ENCODE data around the gene CKS2. TPM values are rescaled to one million over a fixed set of nuclear protein-coding genes. Genes with fewer than 3 reads are reported as not detected.

CKS2 gene
- total and polyA plus RNA-seq, 11 donors, result 2.2 to 37.9 (median 7.4) TPM

GRCh38 chr9:89315482-89315881 lies 4.5 kb downstream of the CKS2 start:
- Histone ChIP-seq H3K27ac (no peak overlapping the region), H3K9me3 (no peaks in the 10 kb centered on the region), H3K4me1 (peaks cover 5 to 63% (median 29%) of the 10 kb centered on the region in 12 donors), H3K36me3 (peaks cover 0 to 28% (median 0%) of the 10 kb centered on the region in 9 donors), H3K27me3 (no peaks in the 10 kb centered on the region), H3K4me3 (no peak overlapping the region)
- DNase-seq (no peak), ATAC-seq (no peak)
- TF ChIP-seq POLR2A (IDR thresholded peaks at IDR 0.05), result no peak
- intact Hi-C loops (cut with DNase I), result loop anchor here in 1 of 10 donors (10.0 kb wide), 1 partner anchor 131 kb away; no protein-coding TSS in a partner anchor

- peaks cover 5 to 70% (median 31%) of the 10 kb centered on the region in 12 donors for H3K4me1 ChIP-seq
- H3K27me3 ChIP-seq, result no peaks in the 10 kb centered on the region
- intact Hi-C loops (cut with DNase I), result loop anchor here in 1 of 10 donors (10.0 kb wide), 1 partner anchor 132 kb away; no protein-coding TSS in a partner anchor
- peak overlapping the region in 2 of 12 donors; percentile 69 to 79 for H3K4me3 ChIP-seq
- peaks cover 0 to 45% (median 9%) of the 10 kb centered on the region in 9 donors for H3K36me3 ChIP-seq
- H3K9me3 ChIP-seq, result no peaks in the 10 kb centered on the region
- 89 to 91% (median 90%) methylated on average over 4 of the region's 4 CpGs for WGBS, 4 donors
- no peak for TF ChIP-seq CTCF (IDR thresholded peaks at IDR 0.05)
- TF ChIP-seq POLR2A (IDR thresholded peaks at IDR 0.05), result no peak
- DNase-seq, result no peak
- peak overlapping the region in 5 of 12 donors; percentile 98 to 99 (median 98) for H3K27ac ChIP-seq
- ATAC-seq, result no peak
Observed at GRCh38 chr9:89317282-89317681, 6.3 kb downstream of the CKS2 start.

DNA sequence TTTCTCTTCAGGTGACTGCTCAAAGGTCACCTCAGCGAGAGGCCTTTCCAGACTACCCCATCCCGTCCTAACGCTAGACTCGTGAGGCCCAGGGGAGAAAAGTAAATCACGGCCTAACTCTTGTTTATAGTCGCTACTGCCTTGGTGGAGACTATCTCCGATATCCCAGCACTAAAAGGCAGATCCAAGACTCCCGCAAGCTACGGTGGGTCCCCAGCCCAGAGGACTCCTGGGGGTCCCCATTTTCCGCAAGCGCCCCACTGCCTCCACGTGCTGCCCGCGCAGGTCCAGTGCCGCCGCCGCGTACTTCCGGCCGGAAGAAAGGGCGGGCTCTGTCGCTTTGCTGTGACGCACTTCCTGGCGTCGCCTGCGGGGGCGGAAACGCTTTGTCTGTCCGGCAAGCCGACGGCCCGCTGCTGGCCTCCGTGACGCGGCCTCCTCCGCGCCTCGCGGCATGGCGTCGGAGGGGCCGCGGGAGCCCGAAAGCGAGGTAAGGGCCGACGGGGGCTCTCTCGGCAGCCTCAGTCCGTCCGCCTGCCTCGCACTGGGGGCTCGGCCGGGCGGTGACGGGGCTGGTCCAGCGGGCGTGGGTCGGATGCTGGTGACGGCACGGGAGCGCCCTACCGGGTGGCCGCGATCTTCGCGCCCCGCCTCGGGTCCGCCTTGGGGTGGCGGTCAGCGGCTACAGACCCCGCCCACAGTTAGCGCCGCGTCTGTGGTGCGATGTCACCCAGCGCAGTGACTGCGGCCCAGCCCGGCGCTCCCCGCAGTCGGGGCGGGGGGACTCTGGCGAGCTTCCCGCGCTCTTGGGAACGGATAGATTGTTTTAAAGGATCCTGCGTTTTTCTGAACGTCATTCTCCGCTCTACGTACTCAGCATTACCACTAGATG lies 7.4 kb downstream of the CKS2 start, which contains the start of gene SECISBP2:
Gene SECISBP2 (plus strand): TSS at position 378 of the 892 bp plus-strand sequence. CDS start 77 bp downstream, at position 455.
- TF ChIP-seq POLR2A (IDR thresholded peaks at IDR 0.05) (peak; percentile 64 to 93), CTCF (IDR thresholded peaks at IDR 0.05) (peak in 10 of 12 donors; percentile 68 to 95 (median 80))
- DNase-seq (peak; percentile 96 to 98 (median 98)), ATAC-seq (peak; percentile 98 to 99 (median 99))
- Histone ChIP-seq H3K27ac (peak within 1 kb of the TSS; percentile 94 to 100 (median 99)), H3K9me3 (no peaks in the 10 kb centered on the region), H3K36me3 (peaks cover 0 to 53% (median 9%) of the 10 kb centered on the region in 9 donors), H3K4me1 (peaks cover 5 to 70% (median 36%) of the 10 kb centered on the region in 12 donors), H3K27me3 (no peaks in the 10 kb centered on the region), H3K4me3 (peak within 1 kb of the TSS; percentile 51 to 94 (median 74))
- intact Hi-C loops (cut with DNase I), result loop anchor here in 6 of 10 donors (1.0 to 10.0 kb wide), 3 partner anchors 134 to 231 kb away; no protein-coding TSS in a partner anchor
- WGBS, 4 donors, result 0% methylated on average over 36 to 91 of the region's 91 CpGs

DNA sequence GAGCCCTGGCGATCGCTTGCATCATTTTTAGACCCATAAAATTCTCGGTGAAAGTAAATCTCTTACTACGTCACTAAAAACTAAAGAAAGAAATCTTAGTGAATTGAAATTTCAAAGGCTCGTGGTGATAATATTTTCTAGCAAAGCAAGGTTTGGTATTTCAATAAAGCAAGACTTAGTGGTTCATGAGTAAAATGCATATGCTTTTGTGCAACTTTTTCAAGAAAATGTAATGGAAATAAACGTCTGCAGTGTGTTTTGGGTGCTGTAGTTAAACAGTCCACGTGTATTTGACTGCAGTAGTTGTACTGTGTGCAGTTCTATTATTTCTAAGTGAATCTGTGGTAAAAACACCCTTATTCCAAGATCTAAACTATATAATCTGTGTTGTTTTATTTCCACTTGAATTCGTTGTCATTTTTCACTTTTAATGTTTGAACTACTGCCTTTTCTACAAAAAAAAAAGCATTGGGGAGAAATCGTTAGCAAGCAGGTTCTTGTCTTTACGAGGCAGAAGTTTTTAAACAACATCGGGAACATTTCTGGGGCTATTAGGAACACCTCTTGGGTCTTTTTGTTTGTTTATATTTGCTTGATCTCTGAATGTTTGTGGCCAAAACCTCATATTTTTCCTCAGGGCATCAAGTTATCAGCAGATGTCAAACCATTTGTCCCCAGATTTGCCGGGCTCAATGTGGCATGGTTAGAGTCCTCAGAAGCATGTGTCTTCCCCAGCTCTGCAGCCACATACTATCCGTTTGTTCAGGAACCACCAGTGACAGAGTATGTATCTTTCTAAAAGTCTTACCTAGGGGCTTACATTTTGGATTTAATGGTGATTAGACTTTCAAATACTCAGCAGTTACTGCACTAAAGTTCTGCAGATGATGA lies 8.3 kb downstream of the CKS2 start:
- no peak for TF ChIP-seq POLR2A (IDR thresholded peaks at IDR 0.05)
- peak in 3 of 12 donors; percentile 10 to 83 (median 71) for TF ChIP-seq CTCF (IDR thresholded peaks at IDR 0.05)
- H3K4me3 ChIP-seq, result peak overlapping the region; percentile 51 to 94 (median 74)
- WGBS, 4 donors, result 3 to 5% (median 4%) methylated on average over 13 of the region's 13 CpGs
- intact Hi-C loops (cut with DNase I), result loop anchor here in 6 of 10 donors (1.0 to 10.0 kb wide), 3 partner anchors 134 to 230 kb away; no protein-coding TSS in a partner anchor
- DNase-seq (no peak), ATAC-seq (no peak)
- no peaks in the 10 kb centered on the region for H3K9me3 ChIP-seq
- peak overlapping the region; percentile 94 to 100 (median 99) for H3K27ac ChIP-seq
- H3K36me3 ChIP-seq, result peaks cover 0 to 61% (median 12%) of the 10 kb centered on the region in 9 donors
- H3K4me1 ChIP-seq, result peaks cover 5 to 69% (median 37%) of the 10 kb centered on the region in 12 donors
- no peaks in the 10 kb centered on the region for H3K27me3 ChIP-seq

Data from heart left ventricle (tissue), 16 donors.